Activated CD8-positive, alpha-beta memory T cell treated with anti-CD3 and anti-CD28 coated beads, Interleukin-2, amount 50 U/mL, for 1 hour (primary cell): ENCODE measurements around the gene EFCAB6.
"Not testable (repeated sequence)": the region's sequence is repeated elsewhere in the genome, so short reads cannot be mapped to it uniquely, and the experiment has no call there.

Experiments
- DNase-seq: peaks from one replicate; pipeline ENCODE4 v3.0.0-alpha.2; 2020; ENCODE audit errors: extremely low read depth

Gene EFCAB6

GRCh38 chr22:43722444-43722843, 89.7 kb downstream of the EFCAB6 start:
- no peak for DNase-seq

GRCh38 chr22:43720716-43721115, 91.4 kb downstream of the EFCAB6 start:
- DNase-seq = no peak

- DNase-seq = no peak
These were observed 98.0 kb downstream of the EFCAB6 start for GRCh38 chr22:43714104-43714503.

- DNase-seq = no peak
These were observed 100.4 kb downstream of the EFCAB6 start for GRCh38 chr22:43711681-43712080.

GRCh38 chr22:43707648-43708047, 104.5 kb downstream of the EFCAB6 start:
- DNase-seq = no peak

GRCh38 chr22:43706571-43707328, 105.4 kb downstream of the EFCAB6 start:
- no peak for DNase-seq

GRCh38 chr22:43706151-43706550, 106.0 kb downstream of the EFCAB6 start:
- no peak for DNase-seq

- no peak for DNase-seq
These were observed 108.1 kb downstream of the EFCAB6 start for GRCh38 chr22:43704051-43704450.

- no peak for DNase-seq
These were observed 113.7 kb downstream of the EFCAB6 start for GRCh38 chr22:43698403-43698802.

GRCh38 chr22:43697894-43698293, 114.2 kb downstream of the EFCAB6 start:
- no peak for DNase-seq

GRCh38 chr22:43693249-43693648, 118.9 kb downstream of the EFCAB6 start:
- no peak for DNase-seq

- no peak for DNase-seq
These were observed 122.7 kb downstream of the EFCAB6 start for GRCh38 chr22:43689356-43689755.

GRCh38 chr22:43682851-43683250, 129.3 kb downstream of the EFCAB6 start:
- DNase-seq = no peak

GRCh38 chr22:43681731-43682360, 130.3 kb downstream of the EFCAB6 start:
- DNase-seq = no peak

- no peak for DNase-seq
These were observed 141.6 kb downstream of the EFCAB6 start for GRCh38 chr22:43670513-43670912.

GRCh38 chr22:43669190-43669589, 142.9 kb downstream of the EFCAB6 start:
- DNase-seq = no peak

GRCh38 chr22:43667656-43668055, 144.4 kb downstream of the EFCAB6 start:
- no peak for DNase-seq

GRCh38 chr22:43666457-43666856, 145.6 kb downstream of the EFCAB6 start:
- DNase-seq = no peak

- DNase-seq = no peak
These were observed 153.3 kb downstream of the EFCAB6 start for GRCh38 chr22:43658823-43659222.

- not testable (repeated sequence) for DNase-seq
These were observed 155.5 kb downstream of the EFCAB6 start for GRCh38 chr22:43656581-43656980.

GRCh38 chr22:43654271-43654670, 157.8 kb downstream of the EFCAB6 start:
- no peak for DNase-seq

GRCh38 chr22:43652845-43653244, 159.3 kb downstream of the EFCAB6 start:
- no peak for DNase-seq

- no peak for DNase-seq
These were observed 168.7 kb downstream of the EFCAB6 start for GRCh38 chr22:43643387-43643786.
